HG03432 (cell line): Measurements from ENCODE around the gene ULBP2.

ENCODE experiments used
- ATAC-seq: cut with Tn5 transposase; IDR thresholded peaks from one replicate; pipeline ENCODE4 v1.9.1; 2021; ENCODE audit warnings: mild to moderate bottlenecking, moderate library complexity; ENCODE audit not compliant: unreplicated experiment

The ULBP2 gene

GRCh38 chr6:149941583-149942460 lies at the start of gene ULBP2:
ULBP2 (plus strand) TSS chr6:149942014; CDS start chr6:149942073, 59 bp downstream.
- peak; percentile 50 for ATAC-seq

- no peak for ATAC-seq
Observed at GRCh38 chr6:149895048-149895590, 46.7 kb upstream of the ULBP2 start.

- ATAC-seq, result no peak
Observed at GRCh38 chr6:149895833-149896271, 46.0 kb upstream of the ULBP2 start.

GRCh38 chr6:149896491-149896890 lies 45.3 kb upstream of the ULBP2 start:
- ATAC-seq, result no peak

GRCh38 chr6:149897015-149897697 lies 44.7 kb upstream of the ULBP2 start:
- ATAC-seq, result no peak

GRCh38 chr6:149897855-149898744 lies 43.7 kb upstream of the ULBP2 start, which contains the start of gene RAET1E:
RAET1E (minus strand) TSS chr6:149898113; CDS start chr6:149890901, 7,212 bp downstream.
- ATAC-seq, result no peak

- ATAC-seq, result no peak
Observed at GRCh38 chr6:149898966-149899365, 42.8 kb upstream of the ULBP2 start.

- no peak for ATAC-seq
Observed at GRCh38 chr6:149899486-149899885, 42.3 kb upstream of the ULBP2 start.

- no peak for ATAC-seq
Observed at GRCh38 chr6:149899926-149900619, 41.7 kb upstream of the ULBP2 start.

GRCh38 chr6:149900620-149901443 lies 41.0 kb upstream of the ULBP2 start:
- ATAC-seq, result no peak

GRCh38 chr6:149901444-149902140 lies 40.2 kb upstream of the ULBP2 start:
- ATAC-seq, result no peak

- no peak for ATAC-seq
Observed at GRCh38 chr6:149903938-149904611, 37.7 kb upstream of the ULBP2 start.

GRCh38 chr6:149904661-149905370 lies 37.0 kb upstream of the ULBP2 start:
- ATAC-seq, result no peak

- ATAC-seq, result no peak
Observed at GRCh38 chr6:149905371-149905910, 36.4 kb upstream of the ULBP2 start.

- ATAC-seq, result no peak
Observed at GRCh38 chr6:149905911-149906371, 35.9 kb upstream of the ULBP2 start.

- no peak for ATAC-seq
Observed at GRCh38 chr6:149906405-149906804, 35.4 kb upstream of the ULBP2 start.

GRCh38 chr6:149907317-149907716 lies 34.5 kb upstream of the ULBP2 start:
- no peak for ATAC-seq
